Transverse colon (tissue), 4 donors: Measurements from ENCODE around the gene PMEPA1. TPM values are rescaled to one million over a fixed set of nuclear protein-coding genes. Genes with fewer than 3 reads are reported as not detected.

Experiments
- DNase-seq: peaks from one replicate; pipeline ENCODE4 v3.0.0-alpha.2; 2019
- H3K27ac ChIP-seq, 4 donors: fragments of 200-600 bp; sonication (generic); 2 replicates each; pipeline ENCODE4 v1.5.1; 2016 to 2018; ENCODE audit warnings: inconsistent platforms in 4 of 4
- H3K27me3 ChIP-seq: fragments of 200-600 bp; sonication (generic); 2 replicates; pipeline ENCODE4 v1.5.1; 2017; ENCODE audit warnings: inconsistent platforms
- H3K36me3 ChIP-seq, 4 donors: fragments of 200-600 bp; sonication (generic); 2 replicates each; pipeline ENCODE4 v1.5.1; 2017 to 2019; ENCODE audit warnings: inconsistent platforms in 4 of 4
- H3K4me1 ChIP-seq, 4 donors: fragments of 200-600 bp; sonication (generic); 2 replicates each; pipeline ENCODE4 v1.5.1; 2017 to 2020; ENCODE audit warnings: inconsistent platforms in 4 of 4
- H3K4me3 ChIP-seq, 4 donors: fragments of 200-600 bp; sonication (generic); 1 replicate in 1 of 4; 2 replicates in 3 of 4; pipeline versions ENCODE4 v1.5.1 to v1.6.1; 2017 to 2019; ENCODE audit warnings: inconsistent platforms in 4 of 4
- H3K9me3 ChIP-seq, 2 donors: fragments of 200-600 bp; sonication (generic); 2 replicates each; pipeline ENCODE4 v1.5.1; 2017 to 2019; ENCODE audit warnings: inconsistent platforms in 2 of 2
- EP300 ChIP-seq: sonication (generic); formaldehyde crosslinking; IDR thresholded peaks from one replicate; pipeline ENCODE4 v1.6.1; 2017; ENCODE audit warnings: antibody characterized with exemption, low read depth
- POLR2A ChIP-seq: fragments of 450-650 bp; IDR thresholded peaks from one replicate; pipeline ENCODE4 v1.6.1; 2016; ENCODE audit warnings: antibody characterized with exemption, mild to moderate bottlenecking, moderate library complexity
- POLR2AphosphoS5 ChIP-seq, 3 donors: sonication (generic); formaldehyde crosslinking; IDR thresholded peaks; one replicate each; pipeline ENCODE4 v1.6.1; 2016; ENCODE audit warnings: antibody characterized with exemption in 3 of 3
- WGBS, 2 donors: methylation state at CpG; one replicate each; pipeline ENCODE4 v1.1.5; 2018; ENCODE audit warnings: low coverage in 1 of 2; 5-methylcytosine and 5-hydroxymethylcytosine counted together
- in situ Hi-C, 4 donors: fragments of 200-750 bp; cut with MboI; loops; one replicate each; pipeline versions ENCODE4 v1.15.0 to v1.15.1; 2017; ENCODE audit warnings: low sequenced_read_pairs in 3 of 4, low pct_ligation_motif_present in 1 of 4, low pct_unique_long_range_greater_than_20kb in 1 of 4
- intact Hi-C: fragments of 100-400 bp; cut with DNase I; formaldehyde crosslinking; loops from one replicate; pipeline ENCODE4 v1.15.1; 2023; ENCODE audit warnings: low total_unique reads
- total RNA-seq, 4 donors: library from RNA; depleted of rRNA; stranded (reverse); fragments of >200 nt; gene quantifications; one replicate each; pipeline ENCODE4 v1.1.0, GENCODE V29; 2016
- TF ChIP-seq, protein P1 (sequence below), 5 experiments: fragments of 200-600 bp in 3 of 5; fragments of 450-650 bp in 2 of 5; sonication (generic) in 3 of 5; IDR thresholded peaks; 1 replicate in 2 of 5; 2 replicates in 3 of 5; pipeline ENCODE4 v1.5.1; 2016 to 2017; ENCODE audit warnings: antibody characterized with exemption in 5 of 5, inconsistent platforms in 3 of 5, mild to moderate bottlenecking in 2 of 5, moderate library complexity in 1 of 5

Gene PMEPA1
- total RNA-seq, 4 donors from 2014 or later, result 6.4 to 10.8 (median 8.4) TPM

DNA sequence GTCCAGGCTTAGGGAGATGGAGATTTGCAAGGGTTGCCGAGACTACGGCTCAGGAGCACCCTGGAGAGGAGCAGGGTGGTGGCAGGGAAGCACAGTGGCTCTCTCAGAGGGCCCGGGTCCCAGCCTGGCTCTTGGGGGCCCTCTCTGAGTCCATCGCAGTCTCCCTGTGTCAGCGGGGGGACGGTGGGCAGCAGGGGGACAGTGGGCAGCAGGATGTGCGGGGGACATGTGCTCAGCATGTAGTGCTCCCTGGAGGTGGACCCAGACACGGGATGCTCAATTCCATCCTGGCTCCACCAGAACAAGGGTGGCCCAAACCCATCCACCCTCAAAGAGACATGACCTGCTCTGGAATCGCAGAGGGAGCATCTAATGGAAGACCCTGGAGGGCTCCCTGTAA, 46.6 kb downstream of the PMEPA1 start:
- WGBS, 2 donors, result 97 to 100% methylated on average over 2 to 8 of the region's 9 CpGs
- H3K27me3 ChIP-seq, result no peaks in the 10 kb centered on the region
- H3K36me3 ChIP-seq, result no peaks in the 10 kb centered on the region
- TF ChIP-seq EP300, result no peak
- TF ChIP-seq, protein P1, sequence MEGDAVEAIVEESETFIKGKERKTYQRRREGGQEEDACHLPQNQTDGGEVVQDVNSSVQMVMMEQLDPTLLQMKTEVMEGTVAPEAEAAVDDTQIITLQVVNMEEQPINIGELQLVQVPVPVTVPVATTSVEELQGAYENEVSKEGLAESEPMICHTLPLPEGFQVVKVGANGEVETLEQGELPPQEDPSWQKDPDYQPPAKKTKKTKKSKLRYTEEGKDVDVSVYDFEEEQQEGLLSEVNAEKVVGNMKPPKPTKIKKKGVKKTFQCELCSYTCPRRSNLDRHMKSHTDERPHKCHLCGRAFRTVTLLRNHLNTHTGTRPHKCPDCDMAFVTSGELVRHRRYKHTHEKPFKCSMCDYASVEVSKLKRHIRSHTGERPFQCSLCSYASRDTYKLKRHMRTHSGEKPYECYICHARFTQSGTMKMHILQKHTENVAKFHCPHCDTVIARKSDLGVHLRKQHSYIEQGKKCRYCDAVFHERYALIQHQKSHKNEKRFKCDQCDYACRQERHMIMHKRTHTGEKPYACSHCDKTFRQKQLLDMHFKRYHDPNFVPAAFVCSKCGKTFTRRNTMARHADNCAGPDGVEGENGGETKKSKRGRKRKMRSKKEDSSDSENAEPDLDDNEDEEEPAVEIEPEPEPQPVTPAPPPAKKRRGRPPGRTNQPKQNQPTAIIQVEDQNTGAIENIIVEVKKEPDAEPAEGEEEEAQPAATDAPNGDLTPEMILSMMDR (IDR thresholded peaks at IDR 0.05), result no peak
- no peak for TF ChIP-seq POLR2AphosphoS5 (IDR thresholded peaks at IDR 0.05)
- TF ChIP-seq POLR2A, result no peak
- no peak overlapping the region for H3K27ac ChIP-seq
- intact Hi-C loops, result no loop called here
- H3K4me1 ChIP-seq, result peaks cover 0 to 6% (median 4%) of the 10 kb centered on the region in 4 donors
- in situ Hi-C loops, result loop anchor here in 2 of 4 donors (25.0 kb wide), 2 partner anchors 224 to 424 kb away; no protein-coding TSS in a partner anchor
- no peak overlapping the region for H3K4me3 ChIP-seq
- H3K9me3 ChIP-seq, result no peaks in the 10 kb centered on the region
- DNase-seq, result peak; percentile 3

DNA sequence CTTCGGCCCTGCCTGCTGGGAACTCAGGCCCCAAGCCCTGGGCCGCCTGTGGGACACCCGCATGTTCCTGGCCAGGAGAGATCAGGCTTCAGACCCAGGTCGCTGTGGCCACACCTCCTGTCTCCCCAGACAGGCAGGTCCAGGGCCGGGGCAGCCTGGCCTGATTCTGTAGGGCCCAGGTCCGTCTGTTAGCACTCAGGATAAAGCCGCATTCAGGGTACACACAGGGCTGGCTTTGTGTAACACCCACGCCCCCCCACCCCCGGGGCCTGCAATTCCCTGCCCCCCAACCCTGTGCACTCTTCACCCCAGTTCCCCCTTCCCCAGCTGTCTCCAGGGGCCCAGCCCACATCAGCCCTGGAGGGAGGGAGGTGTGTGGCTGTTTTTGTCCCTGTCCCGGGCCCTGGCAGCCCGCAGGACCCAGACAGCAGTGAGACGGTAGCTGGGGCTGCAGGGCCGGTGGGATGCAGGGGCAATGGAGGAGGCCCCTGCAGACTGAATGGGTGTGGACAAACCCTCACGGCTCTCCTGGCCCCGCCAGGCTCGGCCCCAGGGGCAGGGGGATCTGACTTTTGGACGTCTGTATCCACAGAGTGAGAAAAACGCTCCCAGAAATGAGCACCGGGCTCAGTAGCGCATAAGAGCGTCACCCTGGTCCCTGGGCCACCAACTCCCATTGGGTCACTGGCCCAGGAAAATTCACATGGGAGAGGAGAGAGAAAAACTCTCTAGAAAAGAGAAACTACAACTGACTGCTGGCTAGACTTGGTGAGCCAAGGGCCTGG, 47.2 kb downstream of the PMEPA1 start:
- Histone ChIP-seq H3K27me3 (no peaks in the 10 kb centered on the region), H3K4me3 (no peak overlapping the region), H3K9me3 (no peaks in the 10 kb centered on the region), H3K4me1 (peaks cover 1 to 7% (median 5%) of the 10 kb centered on the region in 4 donors), H3K36me3 (no peaks in the 10 kb centered on the region), H3K27ac (no peak overlapping the region)
- peak; percentile 5 for DNase-seq
- 74 to 87% methylated on average over 6 to 21 of the region's 21 CpGs for WGBS, 2 donors
- in situ Hi-C loops (loop anchor here in 2 of 4 donors (25.0 kb wide), 2 partner anchors 225 to 425 kb away; no protein-coding TSS in a partner anchor), intact Hi-C loops (no loop called here)
- no peak for TF ChIP-seq POLR2A
- TF ChIP-seq EP300, result no peak

GRCh38 chr20:57661746-57662455, 47.9 kb downstream of the PMEPA1 start:
- H3K4me1 ChIP-seq, result peaks cover 3 to 9% (median 5%) of the 10 kb centered on the region in 4 donors
- DNase-seq, result peak; percentile 3
- no peaks in the 10 kb centered on the region for H3K27me3 ChIP-seq
- in situ Hi-C loops, result loop anchor here in 2 of 4 donors (25.0 kb wide), 2 partner anchors 225 to 425 kb away; no protein-coding TSS in a partner anchor
- no peak for TF ChIP-seq EP300
- TF ChIP-seq, protein P1 (IDR thresholded peaks at IDR 0.05), result no peak
- no peak for TF ChIP-seq POLR2A
- TF ChIP-seq POLR2AphosphoS5 (IDR thresholded peaks at IDR 0.05), result no peak
- H3K27ac ChIP-seq, result no peak overlapping the region
- H3K4me3 ChIP-seq, result no peak overlapping the region
- no peaks in the 10 kb centered on the region for H3K36me3 ChIP-seq
- intact Hi-C loops, result no loop called here
- 90% methylated on average over 4 to 26 of the region's 26 CpGs for WGBS, 2 donors
- no peaks in the 10 kb centered on the region for H3K9me3 ChIP-seq

DNA sequence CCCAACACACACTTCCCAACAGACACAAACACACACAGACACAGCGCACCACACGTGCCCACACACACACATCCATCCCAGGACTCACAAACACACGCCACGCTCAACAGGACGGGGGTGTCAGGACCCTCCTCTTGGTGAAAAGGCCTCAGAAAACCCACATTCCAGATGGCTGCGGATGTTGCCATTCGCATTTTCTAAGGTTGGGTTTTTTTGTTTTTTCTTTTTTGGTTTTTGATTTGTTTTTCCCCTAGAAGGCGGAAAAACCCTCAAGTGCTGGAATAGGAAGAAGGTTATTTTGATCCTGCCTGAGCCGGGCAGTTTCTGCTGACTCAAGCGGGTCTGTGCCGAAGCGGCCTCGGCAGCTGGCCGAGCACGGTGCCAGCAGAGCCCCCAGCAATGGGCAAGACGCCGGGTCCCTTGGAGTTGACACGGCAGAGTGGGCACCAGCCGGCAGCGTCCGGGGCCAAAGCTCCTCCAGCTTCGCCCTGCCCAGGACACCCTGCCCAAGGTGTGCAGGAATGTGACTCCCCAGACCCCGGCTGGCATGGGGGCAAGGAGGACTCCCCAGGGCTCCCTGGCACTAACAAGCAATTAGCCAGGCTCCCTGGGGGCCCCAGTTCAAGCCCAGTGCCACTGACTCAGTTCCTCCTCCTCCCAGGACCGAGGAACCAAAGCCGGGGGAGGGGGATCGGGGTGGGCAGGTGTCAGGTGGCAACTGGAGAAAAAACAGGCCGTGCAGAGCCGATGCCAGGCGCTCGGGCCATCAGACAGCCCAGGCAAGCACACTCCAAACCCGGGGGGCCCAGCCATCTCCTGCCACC, 48.7 kb downstream of the PMEPA1 start:
- WGBS, 2 donors, result 76 to 79% methylated on average over 8 to 26 of the region's 31 CpGs
- TF ChIP-seq POLR2A (no peak), EP300 (no peak), POLR2AphosphoS5 (IDR thresholded peaks at IDR 0.05) (no peak)
- TF ChIP-seq, protein P1 (IDR thresholded peaks at IDR 0.05), result no peak
- H3K9me3 ChIP-seq, result no peaks in the 10 kb centered on the region
- H3K27me3 ChIP-seq, result no peaks in the 10 kb centered on the region
- no peak overlapping the region for H3K27ac ChIP-seq
- DNase-seq, result peak; percentile 5
- no peak overlapping the region for H3K4me3 ChIP-seq
- intact Hi-C loops (no loop called here), in situ Hi-C loops (loop anchor here in 2 of 4 donors (25.0 kb wide), 2 partner anchors 226 to 426 kb away; no protein-coding TSS in a partner anchor)
- peaks cover 3 to 9% (median 5%) of the 10 kb centered on the region in 4 donors for H3K4me1 ChIP-seq
- no peaks in the 10 kb centered on the region for H3K36me3 ChIP-seq
